ENCODE results near the gene FAM3A. TPM values are rescaled to one million over a fixed set of nuclear protein-coding genes. Genes with fewer than 3 reads are reported as not detected.
A peak's percentile ranks its signal among the peaks of the same experiment; 100 is the strongest.

Gene FAM3A
- total and polyA plus RNA-seq, 7 experiments from 2014 or later, result 22.2 to 63.7 (median 43.0) TPM

- intact Hi-C loops (cut with micrococcal nuclease), result loop anchor here (1.0 to 5.0 kb wide), 3 partner anchors 11 to 130 kb away; partner anchors contain the start of genes FAM3A (in 2 of the 2), LAGE3 (in 1 of the 2) and RPL10 (in 1 of the 2)
- H3K4me3 ChIP-seq (ENCODE audit: low read length), result no peak overlapping the region
- peak; percentile 93 for ATAC-seq
These were observed 11.1 kb upstream of the FAM3A start for GRCh38 chrX:154526901-154527675.

GRCh38 chrX:154525606-154526490 is 9.8 kb upstream of the FAM3A start:
- CTCF ChIA-PET, result interaction anchor here (0.7 to 1.6 kb wide), 4 partner anchors 11 to 153 kb away, joined by 3 to 4 read pairs (median 3); no protein-coding TSS in a partner anchor
- H3K4me3 Mint-ChIP-seq, result peak overlapping the region; percentile 27 to 75 (median 66)
- intact Hi-C loops (cut with micrococcal nuclease), result loop anchor here (2.0 to 5.0 kb wide), 2 partner anchors 47 to 129 kb away; partner anchors contain the start of genes LAGE3 (in 1 of the 2) and RPL10 (in 1 of the 2)
- Histone ChIP-seq H3K9me3 (ENCODE audit: control insufficient read depth in 2 of 3, low read length in 3 of 3) (no peaks in the 10 kb centered on the region), H3K36me3 (ENCODE audit: control insufficient read depth in 2 of 3, insufficient read depth in 3 of 3, low read length in 3 of 3) (no peaks in the 10 kb centered on the region), H3K27ac (ENCODE audit: low read depth, low read length) (no peak overlapping the region), H3K4me1 (ENCODE audit: control insufficient read depth in 2 of 2, insufficient read depth in 2 of 2, low read length in 2 of 2) (peaks cover 5 to 23% of the 10 kb centered on the region in 2 donors), H3K27me3 (ENCODE audit: control insufficient read depth in 2 of 2, insufficient read depth in 2 of 2, low read length in 2 of 2) (no peaks in the 10 kb centered on the region), H3K4me3 (ENCODE audit: low read length) (no peak overlapping the region)
- no peak for ATAC-seq
- peak overlapping the region; percentile 33 to 89 (median 80) for H3K27ac Mint-ChIP-seq
- H3K9me3 Mint-ChIP-seq, result peaks cover 0 to 2% (median 0%) of the 10 kb centered on the region in 11 donors
- no peaks in the 10 kb centered on the region for H3K36me3 Mint-ChIP-seq
- H3K27me3 Mint-ChIP-seq, result no peaks in the 10 kb centered on the region
- POLR2A ChIA-PET, result interaction anchor here (0.6 to 1.4 kb wide), 2 partner anchors 10 to 36 kb away, joined by 3 read pairs; partner anchors contain the start of gene FAM3A
- no peak for DNase-seq
- H3K4me1 Mint-ChIP-seq, result peaks cover 7 to 28% (median 20%) of the 10 kb centered on the region in 7 donors

More at GRCh38 chrX:154526901-154527675, 11.1 kb upstream of the FAM3A start:
- Histone ChIP-seq H3K27me3 (ENCODE audit: control insufficient read depth in 2 of 2, insufficient read depth in 2 of 2, low read length in 2 of 2) (no peaks in the 10 kb centered on the region), H3K4me1 (ENCODE audit: control insufficient read depth in 2 of 2, insufficient read depth in 2 of 2, low read length in 2 of 2) (peaks cover 5 to 23% of the 10 kb centered on the region in 2 donors), H3K9me3 (ENCODE audit: control insufficient read depth in 2 of 3, low read length in 3 of 3) (no peaks in the 10 kb centered on the region), H3K36me3 (ENCODE audit: control insufficient read depth in 2 of 3, insufficient read depth in 3 of 3, low read length in 3 of 3) (peaks cover 0 to 4% (median 0%) of the 10 kb centered on the region in 3 experiments), H3K27ac (ENCODE audit: low read depth, low read length) (peak overlapping the region; percentile 50)
- H3K27me3 Mint-ChIP-seq, result no peaks in the 10 kb centered on the region
- peak in 8 of 9 donors; percentile 29 to 55 (median 46) for DNase-seq
- peak overlapping the region; percentile 38 to 85 (median 80) for H3K27ac Mint-ChIP-seq
- peak overlapping the region in 8 of 10 donors; percentile 28 to 72 (median 43) for H3K4me3 Mint-ChIP-seq
- H3K4me1 Mint-ChIP-seq, result peaks cover 7 to 28% (median 20%) of the 10 kb centered on the region in 7 donors
- ChIA-PET CTCF (interaction anchor here (0.9 to 2.1 kb wide), 7 partner anchors 10 to 1586 kb away, joined by 3 to 7 read pairs (median 4); no protein-coding TSS in a partner anchor), POLR2A (interaction anchor here (0.7 to 1.9 kb wide), 11 partner anchors 10 to 531 kb away, joined by 3 to 13 read pairs (median 5); partner anchors contain the start of genes G6PD, IKBKG, PLXNA3 and RPL10)
- peaks cover 0 to 2% (median 0%) of the 10 kb centered on the region in 11 donors for H3K9me3 Mint-ChIP-seq
- H3K36me3 Mint-ChIP-seq, result peaks cover 0 to under 1% (median 0%) of the 10 kb centered on the region in 5 donors

GRCh38 chrX:154519389-154519788 is 3.4 kb upstream of the FAM3A start:
- ATAC-seq, result no peak
- Mint-ChIP-seq H3K4me3 (no peak overlapping the region), H3K27ac (no peak overlapping the region), H3K4me1 (peaks cover 0 to 14% (median 11%) of the 10 kb centered on the region in 7 donors), H3K36me3 (no peaks in the 10 kb centered on the region), H3K27me3 (no peaks in the 10 kb centered on the region), H3K9me3 (peaks cover 0 to 3% (median 0%) of the 10 kb centered on the region in 11 donors)
- CTCF ChIA-PET, result no interaction called here
- POLR2A ChIA-PET, result interaction anchor here (1.3 kb wide), 1 partner anchor 145 kb away, joined by 5 read pairs; the partner anchor contains the start of gene FLNA
- intact Hi-C loops (cut with micrococcal nuclease), result loop anchor here in 1 of 2 donors (10.0 kb wide), 1 partner anchor 145 kb away; the partner anchor contains the start of genes EMD and FLNA
- peaks cover 0 to 7% of the 10 kb centered on the region in 2 donors for H3K4me1 ChIP-seq (ENCODE audit: control insufficient read depth in 2 of 2, insufficient read depth in 2 of 2, low read length in 2 of 2)
- no peak overlapping the region for H3K4me3 ChIP-seq (ENCODE audit: low read length)
- DNase-seq, result no peak
- no peaks in the 10 kb centered on the region for H3K9me3 ChIP-seq (ENCODE audit: control insufficient read depth in 2 of 3, low read length in 3 of 3)
- H3K27ac ChIP-seq (ENCODE audit: low read depth, low read length), result no peak overlapping the region
- H3K36me3 ChIP-seq (ENCODE audit: control insufficient read depth in 2 of 3, insufficient read depth in 3 of 3, low read length in 3 of 3), result no peaks in the 10 kb centered on the region
- no peaks in the 10 kb centered on the region for H3K27me3 ChIP-seq (ENCODE audit: control insufficient read depth in 2 of 2, insufficient read depth in 2 of 2, low read length in 2 of 2)

GRCh38 chrX:154517101-154517781 is 1.2 kb upstream of the FAM3A start:
- ATAC-seq (no peak), DNase-seq (no peak)
- intact Hi-C loops (cut with micrococcal nuclease), result loop anchor here (2.0 to 10.0 kb wide), 4 partner anchors 38 to 546 kb away; partner anchors contain the start of genes EMD (in 1 of the 2), FLNA (in 1 of the 2), GDI1 (in 1 of the 2) and HCFC1 (in 1 of the 2)
- Histone ChIP-seq H3K27ac (ENCODE audit: low read depth, low read length) (no peak overlapping the region), H3K27me3 (ENCODE audit: control insufficient read depth in 2 of 2, insufficient read depth in 2 of 2, low read length in 2 of 2) (no peaks in the 10 kb centered on the region), H3K36me3 (ENCODE audit: control insufficient read depth in 2 of 3, insufficient read depth in 3 of 3, low read length in 3 of 3) (no peaks in the 10 kb centered on the region), H3K4me3 (ENCODE audit: low read length) (peak overlapping the region; percentile 62), H3K9me3 (ENCODE audit: control insufficient read depth in 2 of 3, low read length in 3 of 3) (no peaks in the 10 kb centered on the region), H3K4me1 (ENCODE audit: control insufficient read depth in 2 of 2, insufficient read depth in 2 of 2, low read length in 2 of 2) (peaks cover 6 to 7% of the 10 kb centered on the region in 2 donors)
- Mint-ChIP-seq H3K9me3 (peaks cover 0 to 3% (median 0%) of the 10 kb centered on the region in 11 donors), H3K36me3 (peaks cover 0 to 6% (median 3%) of the 10 kb centered on the region in 5 donors), H3K27ac (peak overlapping the region in 5 of 9 donors; percentile 8 to 95 (median 56)), H3K4me3 (peak overlapping the region in 5 of 10 donors; percentile 9 to 87 (median 84)), H3K4me1 (peaks cover 10 to 24% (median 20%) of the 10 kb centered on the region in 7 donors), H3K27me3 (no peaks in the 10 kb centered on the region)
- ChIA-PET POLR2A (interaction anchor here (0.6 to 5.5 kb wide), 13 partner anchors 7 to 155 kb away, joined by 3 to 69 read pairs (median 4); partner anchors contain the start of genes PLXNA3, RPL10, SLC10A3 and UBL4A), CTCF (interaction anchor here (1.3 to 1.6 kb wide), 2 partner anchors 10 to 26 kb away, joined by 6 to 7 read pairs; partner anchors contain the start of gene SLC10A3)

- Mint-ChIP-seq H3K4me1 (peaks cover 10 to 28% (median 23%) of the 10 kb centered on the region in 7 donors), H3K27me3 (no peaks in the 10 kb centered on the region), H3K4me3 (peak overlapping the region; percentile 79 to 93 (median 86)), H3K36me3 (peaks cover 0 to 8% (median 3%) of the 10 kb centered on the region in 5 donors), H3K27ac (peak overlapping the region; percentile 56 to 95 (median 89)), H3K9me3 (peaks cover 0 to 3% (median 0%) of the 10 kb centered on the region in 11 donors)
- DNase-seq, result peak in 3 of 9 donors; percentile 32 to 48 (median 37)
- ChIA-PET CTCF (interaction anchor here (0.6 to 1.6 kb wide), 2 partner anchors 10 to 84 kb away, joined by 3 to 7 read pairs; no protein-coding TSS in a partner anchor), POLR2A (interaction anchor here (0.6 to 5.5 kb wide), 21 partner anchors 8 to 546 kb away, joined by 3 to 69 read pairs (median 3); partner anchors contain the start of genes IKBKG, PLXNA3, RPL10 and SLC10A3)
- H3K27me3 ChIP-seq (ENCODE audit: control insufficient read depth in 2 of 2, insufficient read depth in 2 of 2, low read length in 2 of 2), result no peaks in the 10 kb centered on the region
- H3K9me3 ChIP-seq (ENCODE audit: control insufficient read depth in 2 of 3, low read length in 3 of 3), result no peaks in the 10 kb centered on the region
- H3K4me3 ChIP-seq (ENCODE audit: low read length), result peak overlapping the region; percentile 62
- H3K27ac ChIP-seq (ENCODE audit: low read depth, low read length), result peak overlapping the region; percentile 71
- intact Hi-C loops (cut with micrococcal nuclease), result loop anchor here (1.0 to 10.0 kb wide), 11 partner anchors 11 to 792 kb away; partner anchors contain the start of genes ABCD1 (in 2 of the 2), BCAP31 (in 2 of the 2), EMD (in 2 of the 2) and IKBKG (in 2 of the 2)
- H3K4me1 ChIP-seq (ENCODE audit: control insufficient read depth in 2 of 2, insufficient read depth in 2 of 2, low read length in 2 of 2), result peaks cover 6 to 7% of the 10 kb centered on the region in 2 donors
- peak; percentile 14 for ATAC-seq
- no peaks in the 10 kb centered on the region for H3K36me3 ChIP-seq (ENCODE audit: control insufficient read depth in 2 of 3, insufficient read depth in 3 of 3, low read length in 3 of 3)
These were observed 646 bp upstream of the FAM3A start for GRCh38 chrX:154516656-154517100.

Data from naive thymus-derived CD4-positive, alpha-beta T cell (primary cell).